ENCODE data around the gene GPR152.

GRCh38 chr11:67468759-67469507, 16.4 kb upstream of the GPR152 start, which contains the start of gene TMEM134:
- peak; percentile 65 for TF ChIP-seq CTCF (IDR thresholded peaks at IDR 0.05; ENCODE audit: low read depth, low read length)
- TF ChIP-seq EZH2phosphoT487 (IDR thresholded peaks at IDR 0.05; ENCODE audit: low read depth), result no peak

All from OCI-LY3 (cell line).